ENCODE measurements around the gene MYH6. TPM values are rescaled to one million over a fixed set of nuclear protein-coding genes. Genes with fewer than 3 reads are reported as not detected.
"Not testable (repeated sequence)": the region's sequence is repeated elsewhere in the genome, so short reads cannot be mapped to it uniquely, and the experiment has no call there.

The MYH6 gene
- total RNA-seq, 1 donor from 2014 or later = not detected

DNA sequence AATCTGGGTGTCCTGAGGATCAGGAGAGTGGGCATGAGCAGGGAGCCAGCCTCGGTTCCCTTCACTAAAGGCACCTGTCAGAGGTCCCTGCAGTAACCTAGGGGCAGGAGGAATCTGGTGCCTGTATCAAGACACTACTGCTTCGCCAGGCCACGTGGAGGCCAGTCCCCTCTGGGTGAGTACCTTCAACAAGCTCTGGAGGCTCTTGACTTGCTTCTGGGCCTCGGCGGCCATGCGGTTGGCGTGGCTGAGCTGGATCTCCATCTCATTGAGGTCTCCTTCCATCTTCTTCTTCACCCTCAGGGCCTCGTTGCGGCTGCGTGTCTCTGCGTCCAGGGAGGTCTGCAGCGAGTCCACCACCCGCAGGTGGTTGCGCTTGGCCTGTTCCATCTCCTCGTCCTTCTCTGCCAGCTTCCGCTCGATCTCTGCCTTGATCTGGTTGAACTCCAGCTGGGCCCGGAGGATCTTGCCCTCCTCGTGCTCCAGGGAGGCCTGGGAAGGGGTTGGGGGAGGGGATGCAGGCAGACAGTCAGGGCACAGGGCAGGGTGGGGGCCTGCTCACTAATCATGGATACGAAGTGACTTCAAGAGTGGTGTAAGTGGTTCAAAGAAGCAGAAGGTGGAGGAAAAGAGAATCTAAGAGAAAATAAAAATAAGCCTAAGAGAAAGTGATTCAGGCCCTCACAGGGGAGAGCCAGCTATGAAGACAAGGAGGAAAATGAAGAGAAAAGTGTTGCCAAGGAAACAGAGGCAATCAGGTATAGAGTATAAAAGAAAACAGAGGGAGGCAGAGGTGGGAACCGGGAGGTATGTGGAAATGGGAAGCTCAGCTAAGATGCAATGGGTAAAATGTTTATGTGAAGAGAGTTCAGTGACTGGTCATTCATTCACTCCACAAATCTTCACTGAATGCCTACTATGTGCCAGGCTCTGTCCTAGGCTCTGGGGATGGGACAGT, 8.0 kb upstream of the MYH6 start:
- DNase-seq (ENCODE audit: low spot score) = no peak

GRCh38 chr14:23414906-23415820, 7.1 kb upstream of the MYH6 start:
- DNase-seq (ENCODE audit: low spot score) = no peak

GRCh38 chr14:23414254-23414653, 6.2 kb upstream of the MYH6 start:
- no peak for DNase-seq (ENCODE audit: low spot score)

GRCh38 chr14:23413681-23414080, 5.6 kb upstream of the MYH6 start:
- DNase-seq (ENCODE audit: low spot score) = no peak

DNA sequence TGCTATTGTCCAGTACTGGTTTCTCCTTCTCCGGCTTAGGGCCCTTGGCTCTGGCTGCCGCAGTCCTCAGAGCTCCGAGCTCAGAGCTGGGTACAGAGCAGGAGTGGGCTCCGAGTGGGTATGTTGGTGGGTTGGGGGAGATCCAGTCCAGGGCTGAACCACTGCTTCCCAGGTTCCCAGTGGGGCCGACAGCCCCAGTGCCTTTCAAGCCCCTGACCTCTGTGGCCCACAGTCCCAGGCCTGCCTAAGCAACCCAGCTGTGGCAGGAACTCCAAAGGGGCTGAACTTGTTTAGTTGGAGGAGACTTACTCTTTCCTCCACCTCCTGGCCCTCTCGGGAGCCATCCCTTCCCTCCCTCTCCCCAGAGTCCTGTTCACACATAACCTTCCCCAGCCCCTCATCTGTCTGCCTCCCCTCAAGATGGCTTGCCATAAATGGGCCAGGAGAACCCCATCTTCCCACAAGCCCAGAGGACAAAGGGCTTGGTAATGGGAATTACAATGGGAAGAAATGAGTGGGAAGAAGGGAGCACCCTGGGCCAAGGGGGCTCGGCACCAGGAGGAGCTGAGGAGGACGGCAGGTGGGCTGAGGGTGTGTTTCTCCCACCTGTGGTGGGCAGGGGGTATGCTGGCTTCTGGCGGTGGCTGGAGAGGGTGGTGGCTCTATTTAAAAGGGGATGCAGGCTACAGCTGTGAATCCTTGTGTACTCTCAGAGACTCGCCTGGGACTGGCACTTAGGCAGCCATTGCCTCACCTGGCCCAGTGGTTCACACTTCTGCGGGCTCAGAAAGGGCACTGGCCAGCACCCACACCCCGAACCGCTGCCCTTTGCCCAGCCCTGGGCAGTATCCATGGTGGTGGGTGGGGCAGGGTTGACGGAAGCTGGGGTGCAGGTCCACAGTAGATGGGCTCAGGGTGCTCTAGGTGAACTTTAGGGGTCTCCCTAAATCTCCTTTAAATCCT, 3.8 kb upstream of the MYH6 start:
- no peak for DNase-seq (ENCODE audit: low spot score)

DNA sequence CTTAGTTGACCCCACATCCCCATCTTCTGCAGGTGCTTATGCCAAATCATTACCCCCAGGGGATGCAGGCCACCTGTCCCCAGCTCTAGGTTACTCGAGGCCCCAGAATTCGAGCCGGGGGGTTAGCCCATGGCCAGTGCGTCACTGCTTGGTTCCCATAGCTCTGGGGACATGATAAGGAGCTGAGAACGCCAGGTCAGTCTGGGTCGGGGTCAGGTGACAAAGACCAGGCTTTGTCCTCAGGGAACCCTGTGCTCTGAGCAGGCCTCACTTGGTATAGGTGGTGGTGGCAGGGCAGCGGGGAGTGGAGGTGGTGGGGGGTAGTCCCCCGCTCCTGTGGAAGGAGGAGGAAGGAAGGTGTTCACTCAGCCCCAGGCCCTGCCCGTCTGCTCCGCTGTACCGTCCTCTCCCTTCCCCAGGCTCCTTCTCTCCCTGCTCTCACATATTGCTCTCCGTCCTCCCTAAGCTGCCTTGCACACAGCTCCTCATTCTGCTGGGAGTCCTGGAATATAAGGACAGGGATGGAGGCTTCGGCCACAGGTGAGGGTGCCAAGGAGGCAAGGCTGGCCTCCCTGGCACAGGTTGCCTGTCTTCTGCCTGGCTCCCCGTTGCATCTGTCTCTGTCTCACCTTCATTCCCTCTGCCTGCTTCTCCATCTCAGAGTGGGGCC, 2.0 kb upstream of the MYH6 start:
- DNase-seq (ENCODE audit: low spot score) = no peak

DNA sequence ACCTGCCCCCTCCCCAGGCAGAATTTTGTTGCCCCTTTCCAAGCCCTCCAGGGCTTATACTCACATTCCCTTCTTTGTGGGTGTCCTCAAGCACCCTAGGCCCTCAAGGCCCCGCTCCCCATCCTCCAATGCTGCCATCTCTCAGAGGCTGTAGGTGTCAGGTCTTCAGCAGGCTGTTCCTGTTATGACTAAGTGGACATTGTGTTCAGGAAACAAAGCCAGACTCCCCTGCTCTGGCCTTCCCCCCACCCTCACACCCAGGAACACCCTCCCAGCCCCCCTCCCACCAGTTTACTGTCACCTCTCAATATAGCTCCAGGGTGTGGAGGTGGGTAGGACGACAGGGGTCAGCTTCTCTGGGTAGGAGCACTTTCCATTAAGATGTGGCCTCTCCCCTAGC, 1.4 kb upstream of the MYH6 start:
- no peak for DNase-seq (ENCODE audit: low spot score)

DNA sequence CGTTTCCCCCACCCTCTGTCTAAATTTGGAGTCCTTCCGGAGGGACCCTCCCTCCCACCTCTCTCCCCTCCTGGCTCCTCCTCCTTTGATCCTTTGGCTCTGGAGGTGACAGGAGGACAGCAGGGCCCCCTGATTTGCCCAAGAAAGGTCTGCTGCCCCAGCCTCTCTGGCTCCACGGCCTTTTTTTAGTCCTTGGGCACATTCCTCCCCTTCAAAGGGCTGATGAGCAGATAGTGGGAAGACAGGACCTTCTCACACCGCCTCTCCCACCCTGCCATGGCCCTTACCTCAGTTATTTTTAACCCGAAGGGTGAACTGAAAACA, 196 bp upstream of the MYH6 start:
- DNase-seq (ENCODE audit: low spot score) = no peak

DNA sequence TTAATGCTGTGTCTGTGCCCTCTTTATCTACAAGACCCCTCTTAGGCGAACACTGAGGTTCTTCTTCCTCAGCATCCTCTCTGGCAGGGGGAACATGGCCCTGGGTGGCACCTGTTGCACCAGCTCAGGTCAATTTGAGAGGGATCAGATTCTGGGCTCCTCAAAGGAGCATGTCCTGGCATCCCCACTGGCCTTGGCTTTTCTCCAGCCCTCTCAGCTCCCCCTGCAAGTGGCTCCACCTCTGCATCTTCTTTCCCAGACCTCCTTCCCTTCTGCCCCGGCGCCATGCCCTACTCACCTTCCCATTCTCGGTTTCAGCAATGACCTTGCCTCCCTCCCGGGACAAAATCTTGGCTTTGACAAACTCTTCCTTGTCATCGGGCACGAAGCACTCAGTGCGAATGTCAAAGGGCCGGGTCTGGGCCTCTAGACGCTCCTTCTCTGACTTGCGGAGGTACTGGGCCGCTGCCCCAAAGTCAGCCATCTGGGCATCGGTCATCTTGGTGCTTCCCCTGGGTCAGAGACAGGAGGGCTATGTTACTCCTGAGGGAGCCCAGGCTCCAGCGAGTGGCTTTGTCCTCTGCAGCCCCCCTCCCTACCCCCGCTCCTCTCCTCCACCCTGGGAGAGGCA, 1.2 kb downstream of the MYH6 start:
- no peak for DNase-seq (ENCODE audit: low spot score)

GRCh38 chr14:23406244-23406643, 1.8 kb downstream of the MYH6 start:
- DNase-seq (ENCODE audit: low spot score) = no peak

GRCh38 chr14:23405516-23406025, 2.5 kb downstream of the MYH6 start:
- no peak for DNase-seq (ENCODE audit: low spot score)

DNA sequence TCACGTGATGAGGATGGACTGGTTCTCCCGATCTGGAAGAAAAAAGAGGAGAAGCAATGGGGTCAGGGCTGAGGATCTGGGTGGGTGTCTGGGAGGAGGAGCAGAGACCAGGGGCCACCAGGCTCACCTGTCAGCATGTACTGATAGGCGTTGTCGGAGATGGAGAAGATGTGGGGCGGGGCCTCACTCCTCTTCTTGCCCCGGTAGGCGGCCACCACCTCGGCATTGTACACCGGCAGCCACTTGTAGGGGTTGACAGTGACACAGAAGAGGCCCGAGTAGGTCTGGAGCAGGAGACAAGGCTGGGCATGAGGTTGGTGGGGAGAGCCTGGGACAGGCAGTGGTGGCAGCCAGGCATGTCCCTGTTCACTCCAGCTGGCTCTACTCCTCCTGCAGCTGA, 3.0 kb downstream of the MYH6 start:
- no peak for DNase-seq (ENCODE audit: low spot score)

GRCh38 chr14:23404331-23404900, 3.7 kb downstream of the MYH6 start:
- no peak for DNase-seq (ENCODE audit: low spot score)

GRCh38 chr14:23403908-23404307, 4.2 kb downstream of the MYH6 start:
- no peak for DNase-seq (ENCODE audit: low spot score)

DNA sequence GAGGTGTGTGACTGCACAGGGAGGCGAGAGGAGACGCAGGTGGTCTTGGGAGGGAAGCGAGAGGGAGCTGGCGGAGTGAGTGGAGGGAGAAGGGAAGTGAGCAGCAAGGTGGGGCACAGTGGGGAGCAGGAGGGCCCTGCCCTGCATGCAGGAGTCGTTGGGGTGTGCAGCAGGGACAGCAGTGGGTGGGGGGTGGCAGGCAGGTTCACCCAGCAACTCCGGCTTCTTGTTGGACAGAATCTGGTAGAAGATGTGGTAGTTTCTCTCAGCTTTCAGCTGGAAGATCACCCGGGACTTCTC, 5.0 kb downstream of the MYH6 start:
- no peak for DNase-seq (ENCODE audit: low spot score)

DNA sequence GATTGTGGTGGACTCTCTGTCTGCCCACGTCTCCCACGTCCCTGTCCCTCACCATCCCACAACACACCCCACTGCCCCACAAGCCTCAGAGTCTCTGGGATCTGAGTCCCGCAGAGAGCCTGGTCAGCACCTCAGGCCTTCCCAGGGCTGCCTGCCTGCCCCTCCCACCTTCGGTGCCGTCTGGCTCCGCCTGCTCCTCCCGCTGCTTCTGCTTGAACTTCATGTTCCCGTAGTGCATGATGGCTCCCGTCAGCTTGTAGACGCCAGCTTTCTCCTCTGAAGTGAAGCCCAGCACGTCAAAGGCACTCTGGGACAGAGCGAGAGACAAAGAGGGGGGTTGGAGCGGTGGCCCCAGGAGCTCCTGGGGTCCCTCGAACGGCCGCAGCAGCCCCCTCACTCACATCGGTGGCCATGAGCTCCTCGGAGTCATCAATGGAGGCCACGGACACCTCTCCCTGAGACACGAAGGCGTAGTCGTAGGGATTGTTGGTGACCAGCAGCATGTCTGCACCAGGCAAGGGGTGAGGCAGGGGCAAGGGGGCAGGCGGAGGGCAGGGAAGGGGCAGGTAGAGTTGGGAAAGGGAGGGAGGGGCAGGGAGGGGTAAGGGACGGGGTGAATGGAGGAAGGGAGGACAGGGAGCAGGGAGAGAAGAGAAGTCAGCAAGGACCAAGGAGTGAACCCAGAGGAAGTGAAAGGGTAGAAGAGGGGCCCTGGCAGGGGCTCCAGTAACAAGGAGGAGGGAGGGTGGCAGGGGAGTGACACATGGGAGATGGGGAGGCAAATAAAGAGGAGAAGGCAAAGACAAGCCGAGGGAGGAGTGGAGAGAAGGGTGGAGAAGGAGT, 5.6 kb downstream of the MYH6 start:
- no peak for DNase-seq (ENCODE audit: low spot score)

DNA sequence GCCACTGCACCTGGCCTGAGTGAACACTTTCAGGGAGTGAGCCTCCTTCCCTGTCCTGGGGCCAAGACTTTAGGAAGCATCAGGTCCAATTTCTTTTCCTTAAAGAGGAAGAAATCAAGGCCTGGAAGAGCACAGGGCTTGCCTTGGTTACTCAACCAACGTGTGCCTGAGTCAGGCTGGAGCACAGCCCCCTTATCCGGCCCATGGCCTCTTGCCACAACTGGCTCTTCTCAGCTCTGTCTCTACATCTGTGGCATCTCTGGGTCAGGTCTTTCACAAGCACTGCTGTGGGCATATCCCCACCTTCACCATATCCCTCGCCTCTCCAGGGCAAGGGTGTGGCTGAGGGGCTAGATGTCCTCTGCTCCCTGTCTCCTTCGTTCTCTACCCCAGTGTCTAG, 6.8 kb downstream of the MYH6 start:
- DNase-seq (ENCODE audit: low spot score) = no peak

GRCh38 chr14:23400496-23401149, 7.5 kb downstream of the MYH6 start:
- DNase-seq (ENCODE audit: low spot score) = not testable (repeated sequence)

Data from mesenteric fat pad (tissue), 1 donor.